HG02798 (cell line): ENCODE results near the gene NCAPH2.
"Not testable (repeated sequence)": the region's sequence is repeated elsewhere in the genome, so short reads cannot be mapped to it uniquely, and the experiment has no call there.

ENCODE experiments used
- ATAC-seq: cut with Tn5 transposase; IDR thresholded peaks from one replicate; pipeline ENCODE4 v1.9.1; 2021; ENCODE audit warnings: mild to moderate bottlenecking; ENCODE audit not compliant: unreplicated experiment, poor library complexity

The NCAPH2 gene

DNA sequence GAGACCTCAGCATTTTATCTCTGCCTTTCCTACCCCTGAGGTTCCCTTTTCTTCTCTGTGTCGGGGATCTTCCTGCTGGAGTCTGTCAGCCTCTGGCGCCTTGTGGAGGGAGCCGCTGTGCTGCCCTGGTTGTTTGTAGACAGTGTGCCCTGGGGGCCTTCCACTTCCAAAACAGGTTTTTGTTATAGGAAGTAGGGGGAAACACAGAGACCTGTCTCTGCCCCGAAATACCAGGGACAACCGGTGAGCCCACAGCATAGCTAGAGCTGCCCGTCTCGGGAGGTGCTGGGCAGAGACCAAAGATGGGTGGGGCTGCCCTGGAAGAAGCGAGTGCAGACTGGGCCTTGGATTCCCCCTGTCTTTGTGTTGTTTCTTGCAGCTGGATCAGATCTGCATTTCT, 8.0 kb downstream of the NCAPH2 start:
- ATAC-seq = no peak

DNA sequence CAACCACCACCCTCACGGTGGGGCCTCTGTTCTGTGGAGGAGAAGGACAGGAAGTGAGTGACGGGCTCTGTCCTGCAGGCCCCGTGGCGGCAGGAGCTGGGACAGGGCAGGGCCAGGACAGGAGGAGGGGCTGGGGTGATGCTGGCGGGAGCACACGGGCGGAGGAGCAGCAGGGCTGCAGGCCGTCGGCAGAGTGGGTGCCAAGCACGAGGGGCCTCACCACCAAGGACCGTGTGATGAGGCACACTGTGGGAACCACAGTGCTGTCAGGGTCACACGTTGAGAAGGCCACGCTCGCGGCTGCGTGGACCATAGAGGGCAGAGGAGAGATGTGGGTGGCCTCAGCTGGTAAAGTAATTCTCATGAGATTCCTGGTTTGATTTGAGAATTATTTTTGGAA, 8.9 kb downstream of the NCAPH2 start:
- ATAC-seq = no peak

DNA sequence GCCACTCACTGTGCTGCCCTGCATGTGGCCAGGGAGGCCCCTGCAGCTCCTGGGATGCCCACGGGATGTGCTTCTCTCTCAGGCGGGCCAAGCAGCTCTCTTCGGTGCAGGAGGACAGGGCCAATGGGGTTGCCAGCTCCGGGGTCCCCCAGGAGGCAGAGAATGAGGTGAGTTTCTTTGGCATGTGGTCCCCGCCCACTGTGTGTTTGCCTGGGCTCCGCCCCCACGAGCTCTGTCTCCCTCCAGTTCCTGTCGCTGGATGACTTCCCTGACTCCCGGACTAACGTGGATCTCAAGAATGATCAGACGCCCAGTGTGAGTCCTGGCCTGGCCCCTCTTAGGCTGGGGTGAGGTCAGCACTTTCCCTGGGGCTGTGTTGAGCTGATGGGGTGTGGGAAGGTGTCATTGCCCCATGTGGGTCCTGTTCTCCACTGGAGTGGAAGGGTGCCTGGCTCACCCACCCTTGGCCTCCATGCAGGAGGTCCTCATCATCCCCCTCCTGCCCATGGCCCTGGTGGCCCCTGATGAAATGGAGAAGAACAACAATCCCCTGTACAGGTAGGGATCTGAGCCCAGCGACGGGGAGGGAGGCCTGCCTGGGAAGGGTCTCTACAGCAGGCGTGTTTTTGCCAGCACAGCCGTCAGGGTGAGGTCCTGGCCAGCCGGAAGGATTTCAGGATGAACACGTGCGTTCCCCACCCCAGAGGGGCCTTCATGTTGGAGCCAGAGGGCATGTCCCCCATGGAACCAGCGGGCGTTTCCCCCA, 9.7 kb downstream of the NCAPH2 start:
- ATAC-seq = no peak

DNA sequence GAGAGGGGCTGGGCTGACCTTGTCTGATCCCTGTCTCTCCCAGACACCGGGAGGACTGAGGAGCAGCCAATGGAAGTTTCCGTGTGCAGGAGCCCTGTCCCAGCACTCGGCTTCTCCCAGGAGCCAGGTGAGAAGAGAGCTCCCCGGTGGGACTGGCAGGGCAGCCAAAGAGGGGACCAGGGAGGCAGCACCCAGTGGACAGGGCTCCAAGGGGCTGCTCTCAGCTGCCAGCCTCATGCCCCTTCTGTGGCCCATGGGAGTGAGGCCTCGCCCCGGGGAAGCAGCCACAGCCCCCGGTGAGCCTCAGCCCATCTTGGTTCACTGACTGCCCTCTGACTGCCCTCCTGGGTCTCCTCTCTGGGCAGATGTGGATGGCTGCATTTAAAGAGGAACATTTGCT, 10.6 kb downstream of the NCAPH2 start:
- no peak for ATAC-seq

DNA sequence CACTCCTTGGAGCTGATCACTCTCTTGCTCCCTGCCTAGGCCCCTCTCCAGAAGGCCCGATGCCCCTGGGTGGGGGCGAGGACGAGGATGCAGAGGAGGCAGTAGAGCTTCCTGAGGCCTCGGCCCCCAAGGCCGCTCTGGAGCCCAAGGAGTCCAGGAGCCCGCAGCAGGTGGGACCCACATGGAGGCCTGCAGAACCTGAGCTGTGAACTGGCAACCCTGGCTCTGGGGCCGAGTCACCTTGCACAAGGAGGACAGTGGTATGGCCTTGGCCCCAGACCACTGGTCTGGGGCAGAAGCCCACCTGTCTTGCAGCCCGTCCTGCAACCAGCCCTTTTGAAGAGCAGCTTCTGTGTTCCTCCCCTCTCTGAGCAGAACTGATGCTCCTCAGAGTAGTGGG, 11.1 kb downstream of the NCAPH2 start:
- no peak for ATAC-seq

DNA sequence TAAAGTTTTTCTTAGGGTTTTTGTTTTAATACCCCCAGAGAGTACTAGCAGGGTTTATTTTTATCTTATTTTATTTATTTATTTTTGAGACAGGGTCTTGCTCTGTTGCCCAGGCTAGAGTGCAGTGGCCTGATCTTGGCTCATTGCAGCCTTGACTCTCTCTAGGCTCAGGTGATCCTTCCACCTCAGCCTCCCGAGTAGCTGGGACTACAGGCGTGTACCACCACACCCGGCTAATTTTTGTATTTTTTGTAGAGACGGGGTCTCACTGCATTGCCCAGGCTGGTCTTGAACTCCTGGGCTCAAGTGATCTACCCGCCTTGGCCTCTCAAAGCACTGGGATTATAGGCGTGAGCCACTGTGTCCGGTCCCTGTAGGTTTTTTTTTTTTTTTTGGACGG, 12.2 kb downstream of the NCAPH2 start:
- ATAC-seq = not testable (repeated sequence)

DNA sequence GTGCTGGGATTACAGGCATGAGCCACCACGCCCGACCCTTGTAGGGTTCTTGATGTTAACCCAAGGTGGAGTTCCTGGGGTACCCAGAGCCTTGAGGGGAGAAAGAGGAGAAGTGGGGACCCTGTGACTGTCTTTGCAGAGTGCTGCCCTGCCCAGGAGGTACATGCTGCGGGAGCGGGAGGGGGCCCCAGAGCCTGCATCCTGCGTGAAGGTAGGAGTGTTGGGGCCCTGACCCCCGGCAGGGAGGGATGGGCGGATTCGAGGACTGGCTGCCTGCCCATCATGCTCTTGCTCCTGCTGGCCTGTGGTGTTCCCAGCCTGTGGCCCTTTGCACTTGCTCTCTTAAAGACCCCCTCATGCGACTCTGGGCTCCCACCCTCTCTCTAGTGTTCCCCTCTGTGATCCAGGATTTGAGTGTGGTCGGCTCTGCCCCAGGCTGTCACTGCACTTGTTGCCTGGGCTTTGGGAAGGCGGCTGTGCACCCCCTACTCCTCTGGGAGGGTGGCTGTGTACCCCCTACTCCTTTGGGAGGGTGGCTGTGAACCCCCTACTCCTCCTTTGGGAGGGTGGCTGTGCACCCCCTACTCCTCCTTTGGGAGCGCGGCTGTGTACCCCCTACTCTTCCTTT, 12.9 kb downstream of the NCAPH2 start:
- no peak for ATAC-seq

DNA sequence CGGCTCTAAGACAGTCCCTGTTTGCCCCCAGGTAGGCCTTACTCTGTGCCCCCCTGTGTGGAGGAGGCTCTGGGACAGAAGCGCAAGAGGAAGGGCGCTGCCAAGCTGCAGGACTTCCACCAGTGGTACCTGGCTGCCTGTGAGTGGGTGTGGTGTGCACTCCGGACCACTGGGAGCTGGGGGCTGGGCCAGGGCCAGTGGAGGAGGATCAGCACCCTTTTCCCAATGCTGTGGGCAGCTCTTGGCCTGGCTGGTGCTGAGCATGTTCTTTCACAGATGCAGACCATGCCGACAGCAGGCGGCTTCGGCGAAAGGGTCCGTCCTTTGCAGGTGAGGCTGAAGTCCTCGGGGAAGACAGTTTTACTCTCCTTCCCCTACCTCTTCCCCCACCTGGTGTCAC, 13.7 kb downstream of the NCAPH2 start:
- no peak for ATAC-seq

DNA sequence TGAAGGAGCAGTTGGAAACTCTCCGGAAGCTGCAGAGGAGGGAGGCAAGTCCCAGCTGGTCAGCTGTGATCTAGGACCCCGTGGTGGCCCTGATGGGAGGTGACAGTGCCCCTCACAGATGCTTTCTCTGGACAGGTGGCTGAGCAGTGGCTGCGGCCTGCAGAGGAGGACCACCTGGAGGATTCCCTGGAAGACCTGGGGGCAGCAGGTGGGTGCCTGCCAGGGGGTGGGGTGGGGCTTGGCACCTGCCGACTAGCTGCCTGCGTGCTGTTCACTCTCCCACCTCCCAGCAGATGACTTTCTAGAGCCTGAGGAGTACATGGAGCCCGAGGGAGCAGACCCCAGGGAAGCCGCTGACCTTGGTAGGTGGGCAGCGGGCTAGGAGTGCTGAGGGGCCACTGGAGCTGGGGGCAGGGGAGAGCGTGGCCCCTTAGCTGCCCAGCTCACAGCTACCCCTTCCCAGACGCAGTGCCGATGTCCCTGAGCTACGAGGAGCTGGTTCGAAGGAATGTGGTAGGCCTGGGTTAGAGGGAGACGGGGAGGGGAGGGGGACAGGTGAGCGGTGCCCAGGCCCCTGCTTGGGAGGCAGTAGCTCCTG, 14.3 kb downstream of the NCAPH2 start:
- ATAC-seq = no peak

DNA sequence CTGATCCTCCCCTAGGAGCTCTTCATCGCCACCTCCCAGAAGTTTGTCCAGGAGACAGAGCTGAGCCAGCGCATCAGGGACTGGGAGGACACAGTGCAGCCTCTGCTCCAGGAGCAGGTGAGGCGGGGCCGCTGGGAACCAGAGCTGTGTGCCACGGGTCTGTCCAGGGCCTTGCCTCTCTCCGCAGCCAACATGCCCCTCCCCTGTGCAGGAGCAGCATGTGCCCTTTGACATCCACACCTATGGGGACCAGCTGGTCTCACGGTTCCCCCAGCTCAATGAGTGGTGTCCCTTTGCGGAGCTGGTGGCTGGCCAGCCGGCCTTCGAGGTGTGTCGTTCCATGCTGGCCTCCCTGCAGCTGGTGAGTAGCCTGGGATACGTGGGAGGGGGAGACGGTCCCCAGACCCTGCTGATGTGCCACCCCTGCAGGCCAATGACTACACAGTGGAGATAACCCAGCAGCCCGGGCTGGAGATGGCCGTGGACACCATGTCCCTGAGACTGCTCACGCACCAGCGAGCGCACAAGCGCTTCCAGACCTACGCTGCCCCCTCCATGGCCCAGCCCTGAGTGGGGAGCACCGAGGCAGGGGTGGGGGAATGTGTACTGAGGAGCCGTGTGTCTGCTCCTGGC, 14.9 kb downstream of the NCAPH2 start:
- no peak for ATAC-seq

DNA sequence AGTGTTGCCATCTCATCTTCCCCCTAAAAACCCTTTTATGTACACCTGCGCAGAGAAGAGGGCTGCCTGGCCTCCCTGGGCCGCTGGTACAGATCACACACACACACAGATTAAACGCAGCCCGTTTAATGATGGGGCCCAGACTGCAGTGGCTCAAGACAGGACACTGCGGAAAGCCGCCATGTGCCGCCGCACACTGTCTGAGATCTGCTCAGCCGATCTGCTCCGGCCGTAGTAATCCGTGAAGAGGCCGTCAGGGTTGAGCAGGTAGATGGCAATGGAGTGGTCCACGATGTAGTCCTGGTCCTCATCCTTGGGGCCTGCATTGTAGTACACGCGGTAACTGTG, 15.4 kb downstream of the NCAPH2 start:
- ATAC-seq = no peak

DNA sequence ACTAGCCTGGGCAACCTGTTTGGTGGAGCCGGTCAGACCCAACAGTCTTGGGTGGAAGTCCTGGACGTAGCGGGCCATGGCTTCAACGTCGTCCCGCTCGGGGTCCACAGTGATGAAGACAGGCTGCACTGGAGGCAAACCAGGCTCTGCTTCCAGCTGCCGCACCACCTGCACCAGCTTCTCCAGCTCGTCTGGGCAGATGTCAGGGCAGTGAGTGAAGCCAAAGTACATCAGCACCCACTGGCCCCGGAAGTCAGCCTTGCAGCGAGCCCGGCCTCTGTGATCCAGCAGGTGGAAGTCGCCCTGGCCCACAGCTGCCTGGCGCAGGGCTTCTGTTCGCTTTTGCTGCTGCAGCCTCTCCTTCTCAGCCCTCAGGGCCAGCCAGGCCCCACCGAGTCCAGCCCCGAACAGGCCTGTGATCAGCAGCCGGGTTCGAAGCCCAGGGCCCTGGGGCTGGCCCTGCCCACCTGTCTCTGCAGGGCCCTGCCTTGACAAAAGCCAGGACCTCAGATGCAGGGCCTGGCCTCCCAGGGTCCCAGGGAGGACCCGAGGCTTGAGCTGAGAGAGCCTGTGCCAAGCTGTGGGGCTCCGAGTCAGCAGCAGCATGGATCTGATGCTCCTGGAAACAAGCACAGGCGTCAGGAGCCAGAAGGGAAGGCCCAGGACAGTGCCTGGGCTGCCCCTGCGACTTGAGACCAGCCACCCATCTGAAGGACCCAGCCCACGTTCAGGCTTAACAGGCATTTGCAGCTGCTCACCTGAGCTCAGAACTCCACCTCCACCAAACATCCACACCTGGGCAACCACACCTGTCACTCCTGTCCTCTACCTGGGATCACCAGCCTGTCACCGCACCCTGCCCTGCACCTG, 16.0 kb downstream of the NCAPH2 start:
- no peak for ATAC-seq

DNA sequence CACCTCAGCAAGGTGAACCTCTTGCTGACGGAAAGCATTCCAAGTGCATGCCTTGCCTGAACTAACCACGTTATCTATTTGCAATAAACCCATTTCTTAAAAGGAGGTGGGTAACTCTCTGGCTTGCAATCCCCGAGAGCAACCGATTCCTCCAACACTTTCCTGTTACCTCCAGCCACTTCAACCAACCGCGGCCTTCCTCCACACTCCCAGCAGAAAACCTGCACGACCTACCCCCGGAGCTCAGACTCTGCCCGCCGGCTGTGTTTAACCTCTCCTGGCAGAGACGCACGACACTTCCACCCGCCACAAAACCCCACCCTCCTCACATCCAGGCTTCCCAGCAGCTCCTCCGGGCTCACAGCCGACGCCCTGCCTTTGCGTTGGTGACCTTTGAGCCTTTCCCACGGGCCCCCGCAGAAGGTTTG, 16.7 kb downstream of the NCAPH2 start:
- ATAC-seq = no peak

DNA sequence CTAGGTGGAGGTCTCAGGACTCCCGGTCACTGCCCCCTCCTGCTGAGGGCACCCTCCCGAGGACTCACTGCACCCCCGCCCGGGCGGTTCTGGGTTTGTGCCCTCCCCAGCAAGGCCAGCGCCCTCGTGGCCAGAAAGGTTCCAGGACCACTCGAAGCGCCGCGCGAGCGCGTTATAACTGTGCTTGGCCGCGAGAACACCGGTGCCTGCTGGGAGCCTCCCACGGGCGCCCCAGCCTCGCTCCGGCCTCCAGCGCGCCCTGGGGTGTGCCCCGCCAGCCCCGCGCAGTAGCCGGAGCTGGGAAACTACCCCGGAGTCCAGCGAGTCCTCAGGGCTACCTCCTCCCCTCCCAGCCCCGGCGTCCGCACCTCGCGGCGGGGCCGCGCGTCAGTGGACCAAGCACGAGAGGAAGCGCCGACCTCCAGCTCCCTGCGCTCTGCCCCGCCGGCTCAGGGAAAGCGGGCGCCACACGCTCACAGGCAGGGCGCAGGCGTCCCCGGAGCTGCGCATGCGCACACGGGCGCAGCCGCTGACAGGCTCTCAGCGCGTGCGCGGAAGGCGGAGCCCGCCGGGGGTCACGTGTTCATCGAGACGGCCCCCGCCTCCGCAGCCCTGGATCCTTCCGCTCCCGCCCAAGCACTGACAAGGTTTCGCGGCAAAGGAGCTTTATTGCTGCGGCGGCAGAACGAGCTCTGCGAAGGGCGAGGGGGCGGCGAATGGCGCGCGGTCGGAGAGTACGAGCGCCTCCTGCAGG, 17.3 kb downstream of the NCAPH2 start, which contains the start of gene SCO2:
Gene SCO2 (minus strand): TSS at position 495 of the 754 bp plus-strand sequence. CDS start 1,187 bp downstream, outside the sequence.
- ATAC-seq = peak; percentile 50

DNA sequence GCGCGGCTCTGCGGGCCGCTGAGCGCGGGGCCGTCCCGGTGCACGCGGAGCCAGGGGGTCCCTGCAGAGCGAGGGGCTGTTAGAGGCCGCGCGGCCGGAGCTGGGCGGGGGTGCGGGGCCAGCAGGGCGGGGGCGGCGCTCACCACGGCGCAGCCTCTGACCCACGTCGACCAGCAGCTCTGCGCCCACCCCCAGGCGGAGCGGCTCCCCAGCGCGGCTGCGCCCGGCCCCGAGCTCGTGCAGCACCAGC, 17.8 kb downstream of the NCAPH2 start:
- ATAC-seq = no peak

DNA sequence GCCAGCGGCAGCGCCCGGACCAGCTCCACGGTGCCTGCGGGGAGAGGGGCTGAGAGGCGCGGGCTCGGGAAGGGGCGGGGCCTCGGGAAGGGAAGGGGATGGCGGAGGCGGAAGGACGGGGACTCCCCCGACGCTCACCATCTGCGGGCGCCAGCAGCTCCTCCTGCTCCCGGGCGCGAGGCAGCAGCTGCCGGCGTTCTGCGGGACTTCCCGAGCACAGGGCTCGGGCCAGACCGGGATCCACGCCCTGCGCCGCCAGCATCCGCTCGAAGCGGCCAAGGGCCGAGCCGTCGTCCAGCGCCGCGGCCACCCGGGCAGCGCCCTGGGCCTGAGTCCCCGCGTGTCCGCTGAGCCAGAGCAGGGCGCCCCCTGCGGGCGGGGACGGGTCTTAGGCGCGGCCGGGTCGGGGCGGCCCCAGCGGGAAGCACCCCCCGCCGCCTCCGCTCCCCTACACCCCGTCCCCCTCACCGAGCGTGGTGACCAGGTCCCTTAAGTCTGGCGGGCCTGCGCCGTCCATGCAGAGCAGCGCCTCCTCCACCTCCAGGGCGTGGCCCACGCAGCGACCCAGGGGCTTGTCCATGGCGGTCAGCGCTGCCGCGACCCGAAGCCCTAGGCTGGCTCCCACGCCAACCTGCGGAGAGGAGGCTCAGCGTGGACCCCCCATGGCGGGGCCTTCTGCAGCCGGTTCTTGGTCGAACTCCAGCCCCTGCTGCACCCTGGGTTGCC, 18.2 kb downstream of the NCAPH2 start:
- ATAC-seq = peak; percentile 34

DNA sequence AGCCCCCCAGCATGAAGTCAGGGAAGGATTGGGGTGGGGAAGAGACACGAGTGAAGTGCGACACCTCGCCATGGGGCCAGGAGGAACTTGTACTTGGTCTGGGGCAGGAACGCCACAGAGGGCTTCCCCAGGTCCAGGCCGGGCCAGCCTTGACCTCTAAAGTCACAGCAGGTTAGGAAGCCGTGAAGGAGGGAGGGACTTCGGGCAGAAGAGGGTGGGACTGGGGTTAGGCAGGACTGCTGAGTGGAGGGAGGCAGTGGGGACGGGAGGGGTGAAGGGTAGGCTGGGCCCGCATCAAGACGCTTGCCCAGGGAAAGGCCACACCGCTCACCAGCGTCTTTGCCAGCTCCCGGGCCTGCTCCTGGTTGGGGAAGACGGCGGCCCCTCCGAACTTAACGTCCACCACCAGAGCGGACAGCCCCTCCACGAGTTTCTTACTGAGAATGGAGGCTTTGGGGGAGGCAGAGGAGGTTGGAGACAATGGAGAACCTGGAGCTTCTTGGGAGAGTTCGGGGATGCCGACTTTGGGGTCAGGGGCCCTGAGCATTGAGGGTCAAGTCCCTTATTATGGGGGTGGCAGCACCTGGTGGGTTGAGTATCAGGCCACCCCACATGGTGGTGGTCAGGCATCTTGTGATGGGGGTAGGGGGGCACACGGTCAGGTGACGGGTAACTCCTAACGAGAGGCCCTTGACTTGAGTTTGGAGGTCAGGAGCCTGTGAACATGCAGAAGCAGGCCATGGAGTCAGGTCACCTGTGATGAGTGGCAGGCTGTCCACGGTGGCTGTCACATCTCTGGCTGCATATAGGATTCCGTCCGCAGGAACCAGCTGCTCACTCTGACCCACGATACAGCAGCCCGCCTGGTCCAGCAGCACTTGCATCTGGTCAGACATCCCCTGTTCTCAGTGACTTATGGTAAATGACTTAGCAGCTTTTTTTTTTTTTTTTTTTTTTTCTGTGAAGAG, 19.1 kb downstream of the NCAPH2 start:
- no peak for ATAC-seq
